ENCODE data around the gene CSPG4.
A peak's percentile ranks its signal among the peaks of the same experiment; 100 is the strongest.
"Not testable (repeated sequence)": the region's sequence is repeated elsewhere in the genome, so short reads cannot be mapped to it uniquely, and the experiment has no call there.

Gene CSPG4

DNA sequence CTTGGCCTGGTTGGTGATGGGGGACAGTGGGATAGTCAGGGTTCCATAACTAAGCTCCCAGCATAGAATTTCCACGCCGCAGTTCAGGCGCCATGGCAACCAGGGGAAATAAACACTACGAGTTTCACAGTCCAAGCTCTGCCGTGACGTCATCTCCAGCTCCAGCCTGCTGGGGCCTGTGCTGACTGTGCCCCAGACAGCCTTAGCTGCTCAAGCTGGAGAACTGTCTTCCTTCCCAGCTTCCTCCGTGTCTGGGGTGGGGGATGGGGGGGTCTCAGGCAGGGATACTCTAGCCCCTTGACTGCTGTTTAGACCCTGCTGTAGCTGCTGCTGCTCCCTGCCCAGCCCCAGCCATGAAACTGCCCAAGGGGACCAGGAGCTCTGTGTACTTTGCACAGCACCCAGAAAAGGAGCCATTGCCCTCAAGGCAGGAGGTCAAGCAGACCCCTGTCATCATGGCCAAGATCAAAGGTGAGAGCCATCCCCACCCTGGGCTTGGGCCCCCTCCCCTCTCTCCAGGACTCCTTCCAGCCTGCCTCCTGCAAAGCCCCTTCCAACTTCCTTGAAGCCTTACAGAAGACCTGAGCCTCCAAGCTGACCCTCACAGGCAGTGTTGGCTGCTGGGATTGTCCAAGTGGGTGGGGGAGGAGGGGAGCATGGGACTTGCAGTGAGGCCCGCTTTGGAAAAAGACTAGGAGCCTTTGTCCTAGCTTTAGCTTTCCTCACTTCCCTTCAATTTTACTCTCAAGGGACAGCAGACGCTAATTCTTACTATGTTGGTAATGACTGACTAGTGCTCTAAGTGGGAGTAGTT, 11.4 kb upstream of the CSPG4 start:
- DNase-seq (ENCODE audit: low spot score), result peak; percentile 61

DNA sequence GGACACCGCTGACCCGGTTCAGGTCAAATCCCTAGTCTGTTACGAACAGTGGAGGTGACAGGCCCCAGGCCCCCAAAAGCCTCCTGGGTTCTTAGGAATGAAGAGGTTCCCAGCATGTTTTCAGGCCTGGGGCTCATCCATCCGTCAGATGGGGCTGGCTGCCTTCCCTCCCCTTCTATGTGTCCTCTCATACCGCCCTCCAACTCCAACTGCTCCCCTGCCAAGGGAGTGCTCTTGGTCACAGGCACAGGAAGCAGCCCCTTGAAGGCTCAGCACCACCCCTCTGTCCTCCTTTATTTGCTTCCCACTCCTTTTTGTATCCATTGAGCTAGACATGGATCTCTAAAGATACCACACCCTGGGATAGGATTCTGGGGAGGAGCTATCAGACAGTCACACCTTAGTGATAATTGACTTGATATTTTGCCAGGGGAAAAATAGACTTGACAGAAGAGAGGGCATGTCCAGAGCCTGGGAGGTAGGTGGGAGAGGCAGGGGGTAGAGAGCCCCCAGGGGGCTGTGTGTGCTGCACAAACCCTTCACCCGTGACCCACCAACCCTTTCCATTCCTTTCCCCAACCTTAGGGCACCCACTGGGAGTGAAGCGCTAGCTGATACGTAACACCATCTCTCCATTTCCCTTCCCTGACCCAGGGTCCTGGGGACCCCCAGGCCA, 10.7 kb upstream of the CSPG4 start:
- DNase-seq (ENCODE audit: low spot score), result no peak

DNA sequence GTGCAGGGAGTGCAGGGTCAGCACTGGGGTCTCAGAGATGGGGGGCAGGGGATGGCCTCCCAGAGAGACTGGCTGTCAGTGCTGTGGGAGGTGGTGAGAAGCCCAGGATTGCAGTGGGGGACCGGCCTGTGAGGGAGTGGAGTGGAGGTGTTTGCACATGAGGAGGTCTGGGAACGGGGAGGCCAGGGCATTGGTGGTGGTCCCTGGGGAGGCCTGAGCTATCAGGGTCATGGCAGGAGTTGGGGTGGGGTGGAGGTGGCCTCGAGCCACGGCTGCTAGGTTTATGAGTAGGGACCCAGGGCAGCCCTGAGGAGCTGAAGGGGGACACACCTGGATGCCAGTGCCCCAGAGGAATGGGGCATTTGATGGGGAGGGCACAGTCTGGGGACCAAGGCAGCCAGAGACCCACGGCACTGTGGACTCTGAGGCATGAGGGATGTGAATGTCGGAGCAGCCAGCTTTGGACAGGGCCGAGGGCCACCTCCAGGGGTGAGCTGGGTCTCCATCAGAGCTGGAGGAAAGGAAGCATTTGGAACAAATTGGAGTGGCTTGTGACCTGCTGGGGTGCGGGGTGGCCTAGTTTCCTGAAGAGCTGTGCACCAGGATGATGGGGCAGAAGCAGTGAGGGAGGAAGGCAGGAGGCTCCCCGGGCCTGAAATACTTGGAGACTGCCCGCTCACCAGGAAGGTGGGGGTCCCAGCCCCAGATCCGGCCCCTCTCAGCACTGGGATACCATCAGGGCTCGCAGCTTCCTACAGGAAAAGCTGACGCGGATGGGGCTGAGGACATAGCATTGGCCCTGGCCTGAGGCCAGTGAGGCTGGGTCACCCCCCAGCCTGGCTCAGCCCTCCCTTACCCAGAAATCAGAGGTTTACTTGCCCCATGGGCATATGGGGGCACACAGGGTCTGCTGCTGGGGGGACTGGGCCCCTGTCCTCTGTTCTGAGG, 9.5 kb upstream of the CSPG4 start:
- no peak for DNase-seq (ENCODE audit: low spot score)

DNA sequence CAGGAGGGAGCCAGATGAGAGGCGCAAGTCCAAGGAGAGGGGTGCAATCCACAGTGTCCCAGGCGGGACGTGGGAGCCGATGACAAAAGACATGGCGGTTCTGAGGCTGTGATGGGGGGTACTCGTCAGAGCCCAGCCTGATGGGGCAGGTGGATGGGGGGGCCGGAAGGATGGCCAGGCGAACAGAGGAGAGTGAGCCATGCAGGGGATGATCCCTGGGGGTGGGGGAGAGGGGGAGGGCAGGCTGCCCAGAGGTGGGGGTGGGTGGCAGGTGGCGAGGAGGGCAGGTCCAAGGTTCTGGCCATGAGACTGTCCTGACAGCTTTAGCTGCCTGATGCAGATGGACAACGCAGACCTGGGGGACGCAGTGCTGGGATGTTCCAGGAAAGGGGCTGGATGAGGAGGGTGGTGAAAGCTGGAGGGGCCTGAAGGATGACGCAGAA, 8.9 kb upstream of the CSPG4 start:
- no peak for DNase-seq (ENCODE audit: low spot score)

DNA sequence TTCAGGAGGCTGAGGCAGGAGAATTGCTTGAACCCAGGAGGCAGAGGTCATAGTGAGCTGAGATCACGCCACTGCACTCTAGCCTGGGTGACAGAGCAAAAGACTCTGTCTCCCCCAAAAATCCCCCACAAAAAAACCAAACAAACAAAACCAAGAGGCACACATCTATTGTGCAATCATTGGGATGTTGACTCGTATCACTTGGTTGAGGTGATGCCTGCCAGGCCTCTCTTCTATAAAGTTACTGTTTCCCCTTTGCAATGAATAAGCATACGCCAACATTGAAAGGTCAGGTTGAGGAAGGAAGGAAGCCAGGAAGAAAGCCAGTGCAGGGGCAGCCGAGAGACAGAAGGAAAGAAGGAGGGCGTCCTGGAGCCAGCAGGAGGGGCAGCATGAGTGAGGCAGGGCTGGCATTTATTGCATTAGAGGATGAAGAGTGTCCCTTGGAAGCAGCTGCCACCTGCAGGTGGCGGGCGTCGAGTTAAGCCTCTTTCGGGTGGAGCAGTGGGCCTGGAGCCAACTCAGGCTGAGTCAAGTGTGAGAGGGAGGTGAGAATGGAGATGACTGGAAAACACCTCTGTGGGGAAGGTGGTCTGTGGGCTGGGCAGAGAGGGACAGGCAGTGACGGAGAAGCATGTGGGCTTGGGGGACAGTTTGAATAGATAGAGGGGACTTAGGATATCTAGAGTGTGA, 8.3 kb upstream of the CSPG4 start:
- peak; percentile 76 for DNase-seq (ENCODE audit: low spot score)

DNA sequence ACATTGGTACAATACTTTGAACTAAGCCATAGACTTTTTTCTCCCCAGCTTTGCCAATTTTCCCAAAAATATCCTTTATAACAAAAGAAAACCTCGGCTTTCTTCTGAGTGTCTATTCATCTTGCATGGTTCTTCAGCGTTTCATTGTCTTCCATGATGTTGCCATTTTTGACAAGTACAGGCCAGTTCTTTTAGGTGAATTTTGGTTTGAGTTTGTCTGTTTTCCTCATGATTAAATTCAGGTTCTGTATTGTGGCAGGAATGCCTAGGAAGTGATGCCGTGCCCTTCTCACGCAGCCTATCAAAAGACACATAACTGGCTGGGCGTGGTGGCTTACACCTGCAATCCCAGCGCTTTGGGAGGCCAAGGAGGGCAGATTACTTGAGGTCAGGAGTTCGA, 7.6 kb upstream of the CSPG4 start:
- no peak for DNase-seq (ENCODE audit: low spot score)

DNA sequence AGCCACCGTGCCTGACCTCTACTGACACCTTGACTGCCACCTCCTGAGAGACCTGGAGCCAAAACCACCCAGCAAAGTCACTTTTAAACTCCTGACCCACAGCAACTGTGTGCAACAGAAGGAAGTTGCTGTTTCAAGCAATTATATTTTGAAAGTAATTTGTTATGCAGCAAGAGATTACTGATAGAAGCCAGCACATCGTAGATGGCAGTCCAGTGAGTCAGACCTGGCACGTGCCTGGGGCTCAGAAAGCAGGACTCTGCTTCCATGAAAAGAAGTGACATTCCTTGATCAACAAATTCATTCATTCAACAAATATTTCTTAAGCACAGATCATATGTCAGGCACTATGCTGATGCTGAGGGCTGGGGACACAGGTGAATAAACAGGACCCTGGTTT, 5.7 kb upstream of the CSPG4 start:
- peak; percentile 42 for DNase-seq (ENCODE audit: low spot score)

DNA sequence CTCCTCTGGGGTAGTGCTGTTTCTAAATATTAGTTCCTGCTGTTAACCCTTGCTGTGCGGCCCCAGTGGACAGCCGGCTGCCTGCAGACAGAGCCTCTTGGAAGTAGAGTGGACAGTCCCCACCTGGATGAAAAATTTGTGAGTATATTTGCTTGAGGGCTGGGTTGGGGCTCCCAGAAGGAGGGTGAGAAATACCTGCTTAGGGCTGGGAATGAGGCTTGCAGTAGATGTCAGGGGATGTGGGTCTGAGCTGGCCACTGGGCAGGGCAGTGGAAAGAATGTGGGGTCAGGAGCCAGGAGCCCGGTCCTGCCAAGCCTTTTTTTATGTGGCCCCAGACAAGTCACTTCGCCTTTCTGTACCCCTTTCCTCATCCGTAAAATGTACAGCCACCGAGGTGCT, 4.4 kb upstream of the CSPG4 start:
- not testable (repeated sequence) for DNase-seq (ENCODE audit: low spot score)

DNA sequence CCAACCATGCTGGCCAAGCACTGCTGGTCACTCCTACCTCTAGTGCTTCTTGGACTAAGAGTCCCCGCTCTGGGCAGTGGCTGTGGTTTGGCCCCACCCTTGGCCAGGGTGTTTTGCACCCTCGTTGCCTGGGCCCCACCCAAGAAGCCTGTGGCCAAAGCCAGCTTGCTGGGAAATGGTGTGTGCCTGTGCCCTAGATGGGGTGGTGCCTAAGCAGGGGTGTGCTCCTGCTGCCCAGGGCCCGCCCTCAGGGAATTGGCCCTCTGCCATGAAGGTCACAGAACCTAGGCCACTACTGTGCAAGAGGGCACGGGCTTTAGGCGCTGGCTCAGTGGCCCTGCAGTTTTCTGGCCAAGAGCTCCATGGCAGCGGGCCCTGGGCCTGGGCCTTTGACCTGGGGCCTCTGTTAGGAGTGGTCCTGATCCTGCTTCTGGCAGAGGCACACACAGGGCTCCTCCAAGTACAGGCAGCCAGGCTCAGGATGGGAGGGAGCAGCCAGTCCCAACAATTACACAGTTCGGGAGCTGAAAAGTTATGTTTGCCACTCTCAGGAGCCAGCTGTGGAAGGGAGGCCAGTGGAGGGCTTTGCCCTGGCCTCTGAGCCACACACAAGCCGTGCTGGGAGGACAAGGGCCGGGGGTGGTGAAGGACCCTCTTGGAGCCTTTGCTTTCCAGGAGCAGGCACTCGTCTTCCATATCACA, 3.8 kb upstream of the CSPG4 start:
- DNase-seq (ENCODE audit: low spot score), result not testable (repeated sequence)

DNA sequence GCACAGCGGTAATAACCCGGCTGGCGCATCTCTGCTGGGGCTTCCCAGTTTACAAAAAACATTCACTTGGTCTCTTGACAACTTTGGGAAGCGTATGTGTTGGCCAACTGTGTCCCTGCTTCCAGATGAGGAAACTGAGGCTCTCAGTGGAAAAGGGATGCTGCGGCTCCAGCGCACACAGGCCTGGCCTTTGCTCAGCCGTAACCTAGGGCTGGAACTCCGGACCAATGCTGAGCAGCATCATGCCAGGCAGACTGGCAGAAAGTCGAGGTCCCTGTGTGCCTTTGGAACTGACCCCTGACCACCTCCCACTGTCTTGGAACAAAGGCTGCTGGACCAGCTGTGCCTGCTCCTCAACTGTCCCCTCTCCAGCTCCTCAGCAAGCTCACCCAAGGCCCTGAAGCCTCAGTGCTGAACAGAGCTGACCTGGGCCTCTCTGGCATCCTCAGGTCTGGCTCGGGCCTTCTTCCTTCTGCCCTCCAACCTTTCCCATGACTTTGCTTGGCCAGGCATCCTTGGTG, 2.7 kb upstream of the CSPG4 start:
- DNase-seq (ENCODE audit: low spot score), result not testable (repeated sequence)

DNA sequence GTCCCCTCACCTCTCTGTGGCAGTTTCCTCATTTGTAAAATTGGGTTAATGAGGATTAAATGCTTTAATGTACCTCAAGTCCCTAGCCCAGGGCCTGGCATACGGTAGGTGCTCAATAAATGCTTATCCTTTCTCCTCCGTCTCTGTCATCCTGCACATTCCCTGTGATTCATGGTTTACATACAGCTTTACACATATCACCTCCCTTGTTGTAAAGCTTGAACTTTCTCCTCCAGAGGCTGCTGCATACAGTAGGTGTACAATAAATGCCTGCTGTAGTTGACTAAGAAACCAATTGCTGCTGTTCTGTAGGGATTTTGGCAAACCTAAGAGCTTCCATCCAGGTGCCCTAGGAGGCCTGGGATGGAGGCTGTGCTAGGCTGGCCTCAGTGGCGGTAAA, 1.5 kb upstream of the CSPG4 start:
- DNase-seq (ENCODE audit: low spot score), result no peak

DNA sequence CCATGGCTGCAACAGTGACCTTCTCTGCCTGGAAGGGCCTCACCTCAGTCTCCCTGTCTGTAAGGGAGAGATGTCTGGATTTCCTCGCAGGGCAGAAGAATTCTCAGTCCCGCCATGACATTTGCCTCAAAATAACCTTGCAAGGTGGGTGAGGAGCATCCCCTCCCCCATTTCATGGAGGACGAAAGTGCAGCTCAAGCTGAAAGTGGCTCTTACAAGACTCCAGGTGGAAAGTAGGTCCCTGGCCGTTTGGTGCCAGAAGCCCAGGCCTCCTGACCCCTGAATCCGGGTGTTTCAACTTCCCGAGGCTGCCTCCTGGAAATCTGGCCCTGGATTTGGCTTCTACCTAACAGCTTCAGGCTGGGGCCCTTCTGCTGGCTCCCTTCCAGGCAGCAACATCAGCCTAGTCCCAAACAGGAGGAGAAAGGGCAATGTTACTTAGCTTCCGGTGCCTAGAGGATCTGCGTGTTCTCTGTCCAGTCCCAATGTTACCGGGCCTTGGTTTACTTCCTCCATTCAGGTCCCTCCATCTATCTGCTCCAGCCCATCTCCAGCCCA, 769 bp upstream of the CSPG4 start:
- DNase-seq (ENCODE audit: low spot score), result no peak

DNA sequence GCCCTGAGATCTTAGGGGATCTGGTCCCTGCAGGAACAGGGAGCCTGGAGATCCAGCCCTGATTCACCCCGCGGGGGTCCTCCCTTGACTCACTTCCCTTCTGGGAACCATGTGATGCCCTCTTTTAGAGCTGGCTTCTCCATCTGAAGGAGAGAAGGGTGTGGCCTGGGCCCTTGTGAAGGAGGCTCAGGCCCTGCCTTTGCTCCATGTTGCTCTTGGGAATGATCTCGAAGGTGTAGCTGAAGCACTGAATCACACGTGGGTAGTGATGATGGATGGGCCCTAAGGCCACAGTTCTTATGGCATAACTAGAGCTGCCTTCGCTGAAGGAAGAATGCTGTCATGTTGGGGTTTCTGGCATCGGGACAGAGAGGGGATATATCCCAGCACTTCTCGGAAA, 1.2 kb downstream of the CSPG4 start:
- not testable (repeated sequence) for DNase-seq (ENCODE audit: low spot score)

DNA sequence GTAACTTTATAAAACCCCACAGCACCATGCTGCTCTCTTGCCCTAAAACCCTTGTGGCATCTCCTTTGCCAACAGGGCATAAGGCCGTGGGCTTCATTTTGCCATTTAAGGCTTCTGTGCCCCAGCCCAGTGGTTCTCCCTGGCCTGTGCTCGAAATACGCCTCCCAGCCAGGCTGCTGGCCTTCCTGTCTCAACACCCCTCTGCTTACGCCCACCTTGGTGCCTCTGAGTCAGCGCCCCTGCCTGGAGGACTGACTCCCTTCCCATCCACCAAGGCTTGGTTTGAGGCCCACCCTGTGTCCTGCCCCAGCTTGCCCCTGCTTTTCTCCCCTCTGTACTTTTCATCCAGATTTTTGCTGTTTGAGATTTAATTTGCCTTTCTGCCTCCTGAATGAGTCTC, 1.8 kb downstream of the CSPG4 start:
- not testable (repeated sequence) for DNase-seq (ENCODE audit: low spot score)

DNA sequence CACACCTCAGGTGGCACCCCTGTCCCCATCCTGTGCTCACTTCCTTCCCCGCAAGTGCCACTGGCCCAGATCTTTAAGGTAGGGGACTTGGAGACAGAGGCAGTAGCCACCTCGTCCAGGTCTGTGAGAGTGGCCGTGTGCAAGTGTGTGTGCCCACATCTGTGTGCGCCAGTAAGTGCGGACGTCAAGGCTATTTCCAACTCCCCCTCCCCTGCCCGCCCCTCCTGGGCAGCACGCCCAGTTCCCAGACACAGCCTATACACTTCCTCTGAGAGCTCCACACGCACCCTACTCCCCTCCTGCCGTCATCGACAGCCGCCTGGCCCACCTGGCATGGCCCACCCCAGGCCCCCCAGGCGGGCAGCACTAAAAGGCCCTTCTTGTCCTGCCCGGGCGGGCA, 3.2 kb downstream of the CSPG4 start:
- not testable (repeated sequence) for DNase-seq (ENCODE audit: low spot score)

DNA sequence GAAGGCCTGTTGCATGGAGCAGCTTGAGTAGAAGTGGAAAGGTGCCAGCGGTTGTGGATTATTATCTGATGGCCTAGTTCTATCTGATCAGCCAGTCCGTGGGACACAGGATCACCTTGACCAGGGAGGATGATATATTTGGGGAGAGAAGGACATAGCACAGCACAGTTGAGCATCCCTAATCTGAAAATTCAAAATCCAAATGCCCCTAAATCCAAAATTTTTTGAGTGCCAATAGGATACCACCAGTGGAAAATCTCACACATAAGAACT, 6.0 kb downstream of the CSPG4 start:
- no peak for DNase-seq (ENCODE audit: low spot score)

DNA sequence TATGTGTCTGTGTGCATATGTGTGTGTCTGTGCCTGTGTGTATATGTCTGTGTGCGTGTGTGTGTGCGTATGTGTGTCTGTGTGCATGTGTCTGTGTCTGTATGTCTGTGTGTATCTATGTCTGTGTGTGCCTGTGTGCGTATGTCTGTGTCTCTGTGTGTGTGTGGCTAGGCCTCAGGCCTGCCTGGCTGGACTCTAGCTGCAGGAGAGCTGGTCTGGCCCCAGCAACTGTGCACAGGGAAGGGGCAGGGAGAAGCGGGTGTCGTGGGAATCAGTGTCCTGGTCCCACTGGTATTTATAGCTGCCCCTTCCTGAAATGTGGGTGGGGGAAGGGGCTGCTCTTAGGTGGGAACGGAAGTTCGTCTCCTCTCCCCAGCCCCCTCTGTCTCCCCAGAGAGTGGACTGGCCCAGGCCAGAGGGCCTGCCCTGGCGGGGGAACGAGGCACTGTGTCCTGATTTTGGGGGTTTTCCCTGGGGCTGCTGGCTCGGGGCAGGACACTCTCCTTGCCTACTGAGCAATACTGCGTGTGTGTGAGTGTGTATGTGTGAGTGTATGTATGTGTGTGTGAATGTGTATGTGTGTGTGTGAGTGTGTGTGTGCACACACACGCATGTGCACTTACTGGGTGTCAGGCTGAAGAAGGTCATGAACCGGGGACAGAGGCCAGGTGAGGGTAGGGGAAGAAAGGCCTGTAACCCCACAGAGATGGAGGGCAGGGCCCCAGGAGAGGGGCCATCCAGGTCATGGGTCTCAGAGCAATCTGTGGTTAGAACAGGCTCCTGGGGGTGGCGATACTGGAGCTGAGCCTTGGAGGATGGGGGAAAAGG, 6.6 kb downstream of the CSPG4 start:
- no peak for DNase-seq (ENCODE audit: low spot score)

DNA sequence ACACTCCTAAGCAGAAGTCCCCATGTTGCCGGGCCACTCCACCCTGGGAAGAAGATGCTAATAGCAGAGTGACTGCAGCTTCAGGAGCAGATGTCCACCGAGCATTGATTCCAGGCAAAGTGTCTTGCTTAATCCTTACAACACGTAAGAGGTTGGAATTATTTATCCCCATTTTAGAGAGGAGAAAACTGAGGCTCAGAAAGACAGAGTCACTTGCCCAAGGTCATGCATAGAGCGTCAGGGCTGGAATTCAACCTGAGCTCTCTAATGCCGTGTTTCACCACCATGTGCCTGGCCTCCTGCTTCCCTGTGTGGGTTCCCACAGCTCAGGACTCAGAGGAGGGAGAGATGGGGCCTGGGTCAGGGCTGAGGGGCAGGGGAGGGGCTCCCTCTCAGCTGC, 7.3 kb downstream of the CSPG4 start:
- not testable (repeated sequence) for DNase-seq (ENCODE audit: low spot score)

DNA sequence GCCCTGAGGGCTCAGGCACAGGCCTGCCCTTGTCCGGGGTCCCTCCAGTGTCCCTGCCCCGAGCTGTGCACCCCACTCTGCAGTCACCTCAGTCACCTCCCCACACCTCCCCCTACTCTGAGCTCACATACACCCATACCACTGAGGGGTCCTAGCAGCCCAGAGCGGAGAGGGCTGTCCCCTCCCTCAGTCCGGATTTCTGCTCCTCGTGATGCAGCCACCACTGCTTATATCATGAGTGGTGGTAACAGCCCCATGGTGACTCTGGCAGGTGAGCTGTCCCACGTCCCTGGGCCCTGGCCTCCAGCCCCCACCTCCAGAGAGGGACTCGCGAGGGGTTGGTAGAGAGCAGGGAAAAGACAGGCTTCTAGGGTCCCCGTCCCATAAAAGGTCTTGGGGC, 8.0 kb downstream of the CSPG4 start:
- DNase-seq (ENCODE audit: low spot score), result no peak

DNA sequence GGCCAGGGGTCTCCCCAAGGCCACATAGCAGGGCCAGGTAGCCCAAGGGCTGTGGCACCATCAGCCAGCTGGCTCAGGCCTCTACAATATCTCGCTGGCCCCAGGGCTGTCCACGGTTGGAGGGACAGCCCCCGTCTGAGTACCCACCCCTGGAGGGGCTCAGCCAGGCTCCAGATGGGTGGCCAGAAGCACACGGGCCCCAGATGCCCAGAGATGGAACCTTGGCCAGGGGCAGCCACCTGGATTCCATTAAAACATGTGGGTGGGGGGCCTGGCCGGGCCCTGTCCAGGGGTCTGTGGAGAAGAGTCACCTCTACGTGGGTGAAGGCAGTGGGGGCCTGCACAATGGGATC, 8.4 kb downstream of the CSPG4 start:
- no peak for DNase-seq (ENCODE audit: low spot score)
